ENCODE measurements around the gene ERAP2. TPM values are rescaled to one million over a fixed set of nuclear protein-coding genes. Genes with fewer than 3 reads are reported as not detected.

ERAP2 gene
- total and polyA plus RNA-seq, 11 donors = 0.99 to 30.5 (median 7.0) TPM

GRCh38 chr5:96952118-96952750 is 75.9 kb downstream of the ERAP2 start:
- DNase-seq (no peak), ATAC-seq (peak; percentile 77 to 87 (median 82))
- intact Hi-C loops (cut with DNase I) = no loop called here
- 45 to 56% (median 53%) methylated on average over 3 of the region's 3 CpGs for WGBS, 4 donors
- Histone ChIP-seq H3K36me3 (no peaks in the 10 kb centered on the region), H3K27me3 (no peaks in the 10 kb centered on the region), H3K9me3 (no peaks in the 10 kb centered on the region), H3K4me3 (no peak overlapping the region), H3K4me1 (peaks cover 6 to 41% (median 24%) of the 10 kb centered on the region in 12 donors), H3K27ac (peak overlapping the region in 11 of 12 donors; percentile 16 to 80 (median 58))
- no peak for TF ChIP-seq POLR2A (IDR thresholded peaks at IDR 0.05)
- peak in 1 of 12 donors; percentile 13 for TF ChIP-seq CTCF (IDR thresholded peaks at IDR 0.05)

- intact Hi-C loops (cut with DNase I) = no loop called here
- TF ChIP-seq POLR2A (IDR thresholded peaks at IDR 0.05) (no peak), CTCF (IDR thresholded peaks at IDR 0.05) (no peak)
- H3K4me1 ChIP-seq = peaks cover 6 to 41% (median 27%) of the 10 kb centered on the region in 12 donors
- H3K27ac ChIP-seq = peak overlapping the region in 11 of 12 donors; percentile 16 to 80 (median 58)
- H3K36me3 ChIP-seq = no peaks in the 10 kb centered on the region
- peak in 2 of 4 donors; percentile 16 to 23 for ATAC-seq
- no peaks in the 10 kb centered on the region for H3K9me3 ChIP-seq
- H3K27me3 ChIP-seq = no peaks in the 10 kb centered on the region
- DNase-seq = no peak
- 65 to 75% (median 73%) methylated on average over 7 of the region's 7 CpGs for WGBS, 4 donors
- no peak overlapping the region for H3K4me3 ChIP-seq
These were observed 76.9 kb downstream of the ERAP2 start for GRCh38 chr5:96952974-96953730.

- intact Hi-C loops (cut with DNase I) = no loop called here
- H3K36me3 ChIP-seq = no peaks in the 10 kb centered on the region
- H3K4me3 ChIP-seq = no peak overlapping the region
- peaks cover 6 to 71% (median 33%) of the 10 kb centered on the region in 12 donors for H3K4me1 ChIP-seq
- H3K9me3 ChIP-seq = peaks cover 0 to 5% (median 0%) of the 10 kb centered on the region in 12 donors
- DNase-seq (no peak), ATAC-seq (no peak)
- 70 to 85% (median 79%) methylated on average over 4 of the region's 4 CpGs for WGBS, 4 donors
- no peaks in the 10 kb centered on the region for H3K27me3 ChIP-seq
- H3K27ac ChIP-seq = peak overlapping the region in 1 of 12 donors; percentile 56
- TF ChIP-seq POLR2A (IDR thresholded peaks at IDR 0.05) (no peak), CTCF (IDR thresholded peaks at IDR 0.05) (no peak)
These were observed 81.2 kb downstream of the ERAP2 start for GRCh38 chr5:96957254-96958049.

Measured in heart left ventricle (tissue), 16 donors.